Activated naive CD4-positive, alpha-beta T cell treated with anti-CD3 and anti-CD28 coated beads, Interleukin-2, amount 10 ng/mL, durations not matched to agents 7 days and 5 days (primary cell): ENCODE measurements around the gene PLEKHG5.

Source experiments
- CTCF ChIA-PET: fragments of 350-600 bp; sonication (Branson Sonifier 250); formaldehyde crosslinking; loops from one replicate; lab custom pipeline; 2021; ENCODE audit warnings: antibody characterized with exemption; lab: Charles Lee
- DNase-seq: peaks from one replicate; pipeline ENCODE4 v3.0.0-alpha.2; 2020
- H3K27ac Mint-ChIP-seq: one replicate; pipeline ENCODE4 v1.8.0; 2021; ENCODE audit warnings: mild to moderate bottlenecking, moderate library complexity, mixed read lengths
- H3K27me3 Mint-ChIP-seq: one replicate; pipeline ENCODE4 v1.8.0; 2021; ENCODE audit warnings: mild to moderate bottlenecking, mixed read lengths
- H3K36me3 Mint-ChIP-seq: one replicate; pipeline ENCODE4 v1.8.0; 2021; ENCODE audit warnings: mixed read lengths
- H3K4me1 Mint-ChIP-seq: one replicate; pipeline ENCODE4 v1.8.0; 2021; ENCODE audit warnings: mixed read lengths
- H3K4me3 Mint-ChIP-seq: one replicate; pipeline ENCODE4 v1.8.0; 2021; ENCODE audit warnings: mild to moderate bottlenecking, moderate library complexity, mixed read lengths
- H3K9me3 Mint-ChIP-seq: one replicate; pipeline ENCODE4 v1.8.0; 2021; ENCODE audit warnings: mixed read lengths

PLEKHG5 gene

GRCh38 chr1:6506210-6507036, 15.0 kb upstream of the PLEKHG5 start:
- Mint-ChIP-seq H3K9me3 (no peaks in the 10 kb centered on the region), H3K4me3 (no peak overlapping the region), H3K27me3 (peaks cover 24% of the 10 kb centered on the region), H3K27ac (no peak overlapping the region), H3K36me3 (no peaks in the 10 kb centered on the region), H3K4me1 (no peaks in the 10 kb centered on the region)
- CTCF ChIA-PET: interaction anchor here (1.3 kb wide), 1 partner anchor 18 kb away, joined by 5 read pairs; no protein-coding TSS in a partner anchor
- no peak for DNase-seq

GRCh38 chr1:6505367-6506209, 14.1 kb upstream of the PLEKHG5 start:
- H3K4me1 Mint-ChIP-seq: no peaks in the 10 kb centered on the region
- no peak for DNase-seq
- peaks cover 32% of the 10 kb centered on the region for H3K27me3 Mint-ChIP-seq
- CTCF ChIA-PET: interaction anchor here (0.6 to 1.3 kb wide), 2 partner anchors 17 to 388 kb away, joined by 3 to 5 read pairs; no protein-coding TSS in a partner anchor
- H3K27ac Mint-ChIP-seq: no peak overlapping the region
- no peak overlapping the region for H3K4me3 Mint-ChIP-seq
- no peaks in the 10 kb centered on the region for H3K9me3 Mint-ChIP-seq
- no peaks in the 10 kb centered on the region for H3K36me3 Mint-ChIP-seq

GRCh38 chr1:6504887-6505286, 13.4 kb upstream of the PLEKHG5 start:
- no peak overlapping the region for H3K4me3 Mint-ChIP-seq

GRCh38 chr1:6503884-6504602, 12.6 kb upstream of the PLEKHG5 start:
- CTCF ChIA-PET: interaction anchor here (1.9 kb wide), 1 partner anchor 50 kb away, joined by 4 read pairs; the partner anchor contains the start of gene NOL9
- H3K27ac Mint-ChIP-seq: no peak overlapping the region
- H3K4me1 Mint-ChIP-seq: no peaks in the 10 kb centered on the region
- no peaks in the 10 kb centered on the region for H3K36me3 Mint-ChIP-seq
- DNase-seq: peak; percentile 18
- H3K9me3 Mint-ChIP-seq: no peaks in the 10 kb centered on the region
- peaks cover 46% of the 10 kb centered on the region for H3K27me3 Mint-ChIP-seq
- no peak overlapping the region for H3K4me3 Mint-ChIP-seq

More at GRCh38 chr1:6504887-6505286, 13.4 kb upstream of the PLEKHG5 start:
- Mint-ChIP-seq H3K9me3 (no peaks in the 10 kb centered on the region), H3K27me3 (peaks cover 39% of the 10 kb centered on the region), H3K4me1 (no peaks in the 10 kb centered on the region), H3K36me3 (no peaks in the 10 kb centered on the region), H3K27ac (no peak overlapping the region)
- CTCF ChIA-PET: interaction anchor here (0.6 to 1.3 kb wide), 2 partner anchors 16 to 388 kb away, joined by 3 to 5 read pairs; no protein-coding TSS in a partner anchor
- DNase-seq: no peak

GRCh38 chr1:6502000-6502891, 10.8 kb upstream of the PLEKHG5 start:
- no peak for DNase-seq
- Mint-ChIP-seq H3K27me3 (peaks cover 54% of the 10 kb centered on the region), H3K4me1 (peaks cover 8% of the 10 kb centered on the region), H3K36me3 (no peaks in the 10 kb centered on the region), H3K4me3 (no peak overlapping the region), H3K9me3 (no peaks in the 10 kb centered on the region), H3K27ac (no peak overlapping the region)
- CTCF ChIA-PET: interaction anchor here (1.2 to 1.9 kb wide), 3 partner anchors 52 to 144 kb away, joined by 3 to 4 read pairs (median 3); partner anchors contain the start of gene NOL9

GRCh38 chr1:6501279-6501813, 9.9 kb upstream of the PLEKHG5 start:
- Mint-ChIP-seq H3K27ac (peak overlapping the region; percentile 24), H3K4me1 (peaks cover 11% of the 10 kb centered on the region), H3K9me3 (no peaks in the 10 kb centered on the region), H3K27me3 (peaks cover 55% of the 10 kb centered on the region), H3K4me3 (no peak overlapping the region), H3K36me3 (no peaks in the 10 kb centered on the region)
- no peak for DNase-seq
- CTCF ChIA-PET: interaction anchor here (1.2 kb wide), 1 partner anchor 121 kb away, joined by 3 read pairs; no protein-coding TSS in a partner anchor

GRCh38 chr1:6500544-6501278, 9.2 kb upstream of the PLEKHG5 start:
- no peak for DNase-seq
- Mint-ChIP-seq H3K4me1 (peaks cover 16% of the 10 kb centered on the region), H3K36me3 (no peaks in the 10 kb centered on the region), H3K9me3 (no peaks in the 10 kb centered on the region), H3K4me3 (no peak overlapping the region), H3K27ac (no peak overlapping the region), H3K27me3 (peaks cover 60% of the 10 kb centered on the region)
- CTCF ChIA-PET: interaction anchor here (1.2 kb wide), 1 partner anchor 121 kb away, joined by 3 read pairs; no protein-coding TSS in a partner anchor

- no peak overlapping the region for H3K4me3 Mint-ChIP-seq
- CTCF ChIA-PET: interaction anchor here (1.3 to 1.4 kb wide), 3 partner anchors 9 to 147 kb away, joined by 4 to 5 read pairs (median 5); no protein-coding TSS in a partner anchor
These were observed 7.8 kb upstream of the PLEKHG5 start for GRCh38 chr1:6499296-6499695.

GRCh38 chr1:6498576-6499111, 7.2 kb upstream of the PLEKHG5 start:
- H3K4me3 Mint-ChIP-seq: no peak overlapping the region
- H3K9me3 Mint-ChIP-seq: no peaks in the 10 kb centered on the region
- H3K27me3 Mint-ChIP-seq: peaks cover 61% of the 10 kb centered on the region
- H3K36me3 Mint-ChIP-seq: no peaks in the 10 kb centered on the region
- H3K27ac Mint-ChIP-seq: no peak overlapping the region
- CTCF ChIA-PET: interaction anchor here (1.2 to 1.4 kb wide), 4 partner anchors 9 to 148 kb away, joined by 3 to 5 read pairs (median 4); no protein-coding TSS in a partner anchor
- peaks cover 21% of the 10 kb centered on the region for H3K4me1 Mint-ChIP-seq
- DNase-seq: no peak

More at GRCh38 chr1:6499296-6499695, 7.8 kb upstream of the PLEKHG5 start:
- H3K27ac Mint-ChIP-seq: no peak overlapping the region
- H3K9me3 Mint-ChIP-seq: no peaks in the 10 kb centered on the region
- H3K4me1 Mint-ChIP-seq: peaks cover 21% of the 10 kb centered on the region
- H3K36me3 Mint-ChIP-seq: no peaks in the 10 kb centered on the region
- H3K27me3 Mint-ChIP-seq: peaks cover 61% of the 10 kb centered on the region
- peak; percentile 20 for DNase-seq

- peaks cover 61% of the 10 kb centered on the region for H3K27me3 Mint-ChIP-seq
- H3K36me3 Mint-ChIP-seq: no peaks in the 10 kb centered on the region
- no peak for DNase-seq
- CTCF ChIA-PET: interaction anchor here (1.2 kb wide), 1 partner anchor 149 kb away, joined by 3 read pairs; no protein-coding TSS in a partner anchor
- H3K9me3 Mint-ChIP-seq: no peaks in the 10 kb centered on the region
- H3K27ac Mint-ChIP-seq: no peak overlapping the region
- peaks cover 25% of the 10 kb centered on the region for H3K4me1 Mint-ChIP-seq
- peak overlapping the region; percentile 72 for H3K4me3 Mint-ChIP-seq
These were observed 6.6 kb upstream of the PLEKHG5 start for GRCh38 chr1:6497867-6498575.

GRCh38 chr1:6497215-6497866, 5.9 kb upstream of the PLEKHG5 start:
- peak; percentile 76 for DNase-seq
- no peaks in the 10 kb centered on the region for H3K9me3 Mint-ChIP-seq
- H3K27ac Mint-ChIP-seq: no peak overlapping the region
- CTCF ChIA-PET: interaction anchor here (1.2 kb wide), 1 partner anchor 150 kb away, joined by 3 read pairs; no protein-coding TSS in a partner anchor
- peak overlapping the region; percentile 72 for H3K4me3 Mint-ChIP-seq
- no peaks in the 10 kb centered on the region for H3K36me3 Mint-ChIP-seq
- H3K4me1 Mint-ChIP-seq: peaks cover 32% of the 10 kb centered on the region
- H3K27me3 Mint-ChIP-seq: peaks cover 61% of the 10 kb centered on the region
